ENCODE data around the gene RGS12. TPM values are rescaled to one million over a fixed set of nuclear protein-coding genes. Genes with fewer than 3 reads are reported as not detected.

The RGS12 gene
- total and polyA plus RNA-seq, 2 of the 13 experiments (the other 11 are each of a cell fraction or from before 2014, with no cell fraction given) = 21.0 to 27.7 TPM

GRCh38 chr4:3342182-3342854, 49.5 kb downstream of the RGS12 start (continued):
- no peak for TF ChIP-seq ZNF646 (CRISPR knock-in tag; IDR thresholded peaks at IDR 0.05)
- TF ChIP-seq RFX1 (IDR thresholded peaks at IDR 0.05) = no peak
- peak; percentile 54; the same call in 1 of the 2 replicates for TF ChIP-seq ZNF430 (CRISPR knock-in tag; IDR thresholded peaks at IDR 0.05)
- TF ChIP-seq TBL1XR1 (IDR thresholded peaks at IDR 0.05; ENCODE audit: borderline replicate concordance, low read length, partially characterized antibody) = no peak
- TF ChIP-seq ZNF138 (CRISPR knock-in tag; IDR thresholded peaks at IDR 0.05; ENCODE audit: low read depth) = no peak
- no peak for TF ChIP-seq IKZF1 (IDR thresholded peaks at IDR 0.05)
- no peak for TF ChIP-seq ZMYM4 (CRISPR knock-in tag; IDR thresholded peaks at IDR 0.05)
- TF ChIP-seq ZNF496 (CRISPR knock-in tag; IDR thresholded peaks at IDR 0.05; ENCODE audit: insufficient replicate concordance) = no peak
- no peak; the same call in 1 of the 2 replicates for TF ChIP-seq ZBTB7A (CRISPR knock-in tag; IDR thresholded peaks at IDR 0.05)
- TF ChIP-seq IKZF4 (CRISPR knock-in tag; IDR thresholded peaks at IDR 0.05; ENCODE audit: borderline replicate concordance, low read depth, not compliant biosample characterization) = no peak
- TF ChIP-seq HNF1B (CRISPR knock-in tag; IDR thresholded peaks at IDR 0.05) = peak; percentile 75
- TF ChIP-seq KLF15 (CRISPR knock-in tag; IDR thresholded peaks at IDR 0.05; ENCODE audit: borderline replicate concordance) = no peak
- TF ChIP-seq ZNF780A (CRISPR knock-in tag; IDR thresholded peaks at IDR 0.05) = 0 out of 2 replicates have a peak, but pooled peaks have one; percentile 47
- no peak for TF ChIP-seq ZNF501 (CRISPR knock-in tag; IDR thresholded peaks at IDR 0.05)
- TF ChIP-seq SP4 (CRISPR knock-in tag; IDR thresholded peaks at IDR 0.05) = no peak
- no peak for TF ChIP-seq SP2 (CRISPR knock-in tag; IDR thresholded peaks at IDR 0.05)
- peak; percentile 74 for TF ChIP-seq SALL1 (CRISPR knock-in tag; IDR thresholded peaks at IDR 0.05)
- 0 out of 2 replicates have a peak, but pooled peaks have one; percentile 21 for TF ChIP-seq ZSCAN21 (CRISPR knock-in tag; IDR thresholded peaks at IDR 0.05; ENCODE audit: borderline replicate concordance)
- peak; percentile 79; the same call in 1 of the 2 replicates for TF ChIP-seq ZNF362 (CRISPR knock-in tag; IDR thresholded peaks at IDR 0.05; ENCODE audit: borderline replicate concordance)
- TF ChIP-seq RARA (CRISPR knock-in tag; IDR thresholded peaks at IDR 0.05) = peak; percentile 66; the same call in 1 of the 2 replicates

All from HepG2 (cell line).